HCT116 (cell line): ENCODE results near the gene TOP3B. TPM values are rescaled to one million over a fixed set of nuclear protein-coding genes. Genes with fewer than 3 reads are reported as not detected.

ENCODE experiments used
- ATAC-seq: fragments of 200-7000 bp; cut with Tn5 transposase; 2 replicates; pipeline ENCODE4 v1.9.1; 2020; ENCODE audit warnings: mild to moderate bottlenecking, moderate library complexity
- BruUV-seq: library from RNA; stranded (reverse); fragments of 400-500 nt; replicated peaks from 2 replicates; lab custom pipeline; 2021; lab: Mats Ljungman, UMichigan
- CTCF ChIA-PET: fragments of 300-600 bp; sonication (Branson Sonifier 250); formaldehyde crosslinking; loops from one replicate; lab custom pipeline; 2021; ENCODE audit warnings: antibody characterized with exemption; lab: Charles Lee
- POLR2A ChIA-PET: fragments of 300-600, 350-600 bp; sonication (Branson Sonifier 250); formaldehyde crosslinking; loops from one replicate; lab custom pipeline; 2021; ENCODE audit warnings: antibody characterized with exemption; lab: Charles Lee
- RAD21 ChIA-PET, 2 experiments: fragments of 300-600 bp; sonication (Branson Sonifier 250); formaldehyde crosslinking; loops; one replicate each; lab custom pipeline; 2023; ENCODE audit warnings: low total read pairs in 2 of 2; ENCODE audit not compliant: uncharacterized antibody in 2 of 2, unreplicated experiment in 2 of 2, low non-redundant PET in 1 of 2; lab: Charles Lee
- DNase-seq: peaks from one replicate; pipeline ENCODE4 v3.0.0-alpha.2; 2010; ENCODE audit warnings: low read depth, low spot score
- H2AFZ ChIP-seq: fragments of 200-600 bp; shearing (Covaris generic), sonication (generic); 2 replicates; pipeline ENCODE4 v1.6.1; 2017; ENCODE audit warnings: low read depth, mixed run types, mixed read lengths, antibody characterized with exemption, low read length; ENCODE audit not compliant: poor library complexity, severe bottlenecking
- H3K27ac ChIP-seq: 2 replicates; pipeline ENCODE4 v1.5.1; 2012; ENCODE audit warnings: low read depth, low read length
- H3K27me3 ChIP-seq: fragments of 200-600 bp; sonication (generic); 2 replicates; pipeline ENCODE4 v1.6.1; 2016; ENCODE audit warnings: mixed run types, low read length, mixed read lengths; ENCODE audit not compliant: insufficient read depth
- H3K36me3 ChIP-seq, 2 experiments: fragments of 200-500 bp in 1 of 2; fragments of 200-600 bp in 1 of 2; sonication (Bioruptor generic) in 1 of 2; sonication (generic) in 1 of 2; 2 replicates each; pipeline versions ENCODE4 v1.5.1 to v1.6.1; 2014 to 2016; ENCODE audit warnings: low read length in 2 of 2, inconsistent platforms in 1 of 2, mixed read lengths in 1 of 2, mixed run types in 1 of 2; ENCODE audit not compliant: insufficient read depth in 2 of 2, control insufficient read depth in 1 of 2
- H3K4me1 ChIP-seq, 2 experiments: fragments of 200-600 bp in 1 of 2; sonication (generic) in 1 of 2; 2 replicates each; pipeline versions ENCODE4 v1.5.1 to v1.6.1; 2012 to 2017; ENCODE audit warnings: low read length in 2 of 2, inconsistent platforms in 1 of 2, mild to moderate bottlenecking in 1 of 2, mixed read lengths in 1 of 2, mixed run types in 1 of 2, moderate library complexity in 1 of 2; ENCODE audit not compliant: insufficient read depth in 2 of 2, control insufficient read depth in 1 of 2
- H3K4me2 ChIP-seq: fragments of 200-600 bp; sonication (generic); 2 replicates; pipeline ENCODE4 v1.6.1; 2017; ENCODE audit warnings: mixed run types, low read length, mixed read lengths
- H3K4me3 ChIP-seq, 2 experiments: fragments of 200-600 bp in 1 of 2; sonication (generic) in 1 of 2; replicated peaks in 1 of 2; 2 replicates each; pipeline ENCODE4 v1.5.1; 2011 to 2016; ENCODE audit warnings: low read length in 2 of 2, control low read depth in 1 of 2, low read depth in 1 of 2, mild to moderate bottlenecking in 1 of 2, mixed read lengths in 1 of 2, mixed run types in 1 of 2
- H3K79me2 ChIP-seq: fragments of 200-600 bp; sonication (generic); 2 replicates; pipeline ENCODE4 v1.6.1; 2017; ENCODE audit warnings: mild to moderate bottlenecking, mixed run types, low read length, moderate library complexity, mixed read lengths; ENCODE audit not compliant: insufficient read depth
- H3K9ac ChIP-seq: fragments of 200-600 bp; sonication (generic); 2 replicates; pipeline ENCODE4 v1.6.1; 2016; ENCODE audit warnings: low read length, mixed read lengths
- H3K9me2 ChIP-seq: fragments of 200-600 bp; sonication (generic), shearing (Covaris generic); 2 replicates; pipeline ENCODE4 v1.6.1; 2017; ENCODE audit warnings: mixed run types, mild to moderate bottlenecking, moderate library complexity; ENCODE audit not compliant: insufficient read depth
- H3K9me3 ChIP-seq, 2 experiments: fragments of 200-500 bp in 1 of 2; fragments of 200-600 bp in 1 of 2; sonication (Bioruptor generic) in 1 of 2; sonication (generic) in 1 of 2; 2 replicates each; pipeline ENCODE4 v1.6.1; 2014 to 2017; ENCODE audit warnings: low read length in 2 of 2, mixed read lengths in 2 of 2, inconsistent platforms in 1 of 2, low read depth in 1 of 2, mild to moderate bottlenecking in 1 of 2, mixed run types in 1 of 2, moderate library complexity in 1 of 2; ENCODE audit not compliant: control insufficient read depth in 1 of 2, insufficient read depth in 1 of 2
- H4K20me1 ChIP-seq: fragments of 200-600 bp; sonication (generic), shearing (Covaris generic); 2 replicates; pipeline ENCODE4 v1.6.1; 2017; ENCODE audit warnings: mixed run types, mild to moderate bottlenecking, moderate library complexity; ENCODE audit not compliant: insufficient read depth
- CEBPB ChIP-seq: IDR thresholded peaks from 2 replicates; pipeline ENCODE4 v1.6.1; 2012; ENCODE audit warnings: low read depth
- POLR2A ChIP-seq: IDR thresholded peaks from 2 replicates; pipeline ENCODE4 v1.7.0; 2011; ENCODE audit warnings: borderline replicate concordance; ENCODE audit not compliant: insufficient read depth, insufficient read length; ENCODE audit errors: extremely low read depth
- RAD21 ChIP-seq: IDR thresholded peaks from 2 replicates; pipeline ENCODE4 v1.6.1; 2012; ENCODE audit warnings: low read depth, mild to moderate bottlenecking
- REST ChIP-seq: IDR thresholded peaks from 2 replicates; pipeline ENCODE4 v1.6.1; 2012; ENCODE audit warnings: low read depth
- SRF ChIP-seq: IDR thresholded peaks from 2 replicates; pipeline ENCODE4 v1.6.1; 2012; ENCODE audit warnings: low read depth
- ZFX ChIP-seq: fragments of 450-650 bp; IDR thresholded peaks from 2 replicates; pipeline ENCODE4 v1.6.1; 2017
- intact Hi-C: fragments of 100-400 bp; cut with micrococcal nuclease; formaldehyde crosslinking; loops from 2 replicates; pipeline ENCODE4 v1.10.0; 2022
- total RNA-seq: library from RNA; stranded (reverse); gene quantifications from one replicate; pipeline ENCODE4 v1.2.1, GENCODE V29; 2021; ENCODE audit not compliant: unreplicated experiment

Gene TOP3B
- total RNA-seq, 1 experiment from 2014 or later, result 50.1 TPM

GRCh38 chr22:21939461-21939913 is 43.1 kb downstream of the TOP3B start:
- intact Hi-C loops, result loop anchor here (2.0 kb wide), 1 partner anchor 227 kb away; no protein-coding TSS in a partner anchor
- Histone ChIP-seq H3K9me3 (no peaks in the 10 kb centered on the region), H3K4me1 (peaks cover 26 to 56% of the 10 kb centered on the region in 2 experiments), H3K4me2 (no peak overlapping the region), H3K36me3 (peaks cover under 1 to 38% of the 10 kb centered on the region in 2 experiments; a peak in 3 of 4 replicates), H3K27ac (no peak overlapping the region)
- ChIA-PET CTCF (interaction anchor here (1.2 to 1.8 kb wide), 6 partner anchors 8 to 298 kb away, joined by 3 to 19 read pairs (median 6); partner anchors contain the start of genes PPM1F and TOP3B), POLR2A (no interaction called here)
- BruUV-seq, result no TSS peak
- ATAC-seq, result no peak
- TF ChIP-seq CEBPB (no peak), REST (no peak), SRF (no peak), POLR2A (no peak), RAD21 (no peak), ZFX (no peak)
- TF ChIP-seq, all 23 proteins: peak for 0
- Histone ChIP-seq H3K79me2 (peaks cover 8% of the 10 kb centered on the region; the same call in 1 of the 2 replicates), H3K27me3 (no peaks in the 10 kb centered on the region), H3K4me3 (no peak overlapping the region), H2AFZ (no peak overlapping the region), H4K20me1 (no peaks in the 10 kb centered on the region), H3K9ac (no peak overlapping the region), H3K9me2 (no peaks in the 10 kb centered on the region)
- RAD21 ChIA-PET, result interaction anchor here in 1 of 2 experiments (1.5 kb wide), 1 partner anchor 226 kb away, joined by 4 read pairs; no protein-coding TSS in a partner anchor
- no peak for DNase-seq
